ENCODE measurements around the gene ALKBH4.

DNA sequence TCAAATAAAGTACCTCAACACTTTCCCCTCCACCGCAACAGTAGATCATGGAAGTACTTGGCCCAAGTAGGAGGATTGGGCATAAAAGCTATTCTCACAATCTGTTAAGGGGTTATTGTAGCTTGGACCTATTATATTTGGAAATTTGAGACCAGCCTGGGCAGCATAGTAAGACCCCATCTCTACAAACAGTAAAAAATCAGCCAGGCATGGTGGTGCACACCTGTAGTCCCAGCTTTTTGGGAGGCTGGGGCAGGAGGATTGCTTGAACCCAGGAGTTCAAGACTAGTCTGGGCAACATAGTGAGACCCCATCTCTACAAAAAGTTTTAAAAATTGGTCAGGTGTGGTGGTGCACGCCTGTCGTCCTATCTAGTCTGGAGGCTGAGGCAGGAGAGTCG lies 55.3 kb downstream of the ALKBH4 start:
- TF ChIP-seq CTCF (IDR thresholded peaks at IDR 0.05) (no peak), ZFX (IDR thresholded peaks at IDR 0.05; ENCODE audit: borderline replicate concordance) (no peak)

Measured in 22Rv1 (cell line).